H9 (cell line): ENCODE data around the gene VWA3A. TPM values are rescaled to one million over a fixed set of nuclear protein-coding genes. Genes with fewer than 3 reads are reported as not detected.

ENCODE experiments used
- DNase-seq: peaks from one replicate; pipeline ENCODE4 v3.0.0-alpha.2; 2017
- H2AFZ ChIP-seq: one replicate; pipeline ENCODE4 v1.6.1; 2013; ENCODE audit warnings: mild to moderate bottlenecking, low read length, control low read depth, moderate library complexity
- H2AK5ac ChIP-seq: 2 replicates; pipeline ENCODE4 v1.6.1; 2013; ENCODE audit warnings: low read length, control low read depth, mixed read lengths; ENCODE audit not compliant: insufficient read length
- H2BK120ac ChIP-seq: one replicate; pipeline ENCODE4 v1.6.1; 2013; ENCODE audit warnings: low read depth, mild to moderate bottlenecking, low read length, control low read depth, inconsistent platforms; ENCODE audit not compliant: poor library complexity, severe bottlenecking
- H2BK12ac ChIP-seq: 2 replicates; pipeline ENCODE4 v1.6.1; 2013; ENCODE audit warnings: low read length, control low read depth, mixed read lengths, low read depth; ENCODE audit not compliant: insufficient read length
- H2BK15ac ChIP-seq: 2 replicates; pipeline ENCODE4 v1.6.1; 2013; ENCODE audit warnings: low read depth, low read length, control low read depth
- H2BK20ac ChIP-seq: one replicate; pipeline ENCODE4 v1.6.1; 2013; ENCODE audit warnings: low read depth, mild to moderate bottlenecking, low read length, control low read depth, inconsistent platforms; ENCODE audit not compliant: poor library complexity, severe bottlenecking
- H2BK5ac ChIP-seq: 2 replicates; pipeline ENCODE4 v1.6.1; 2013; ENCODE audit warnings: low read length, control low read depth, mixed read lengths; ENCODE audit not compliant: insufficient read length
- H3K14ac ChIP-seq: 2 replicates; pipeline ENCODE4 v1.6.1; 2013; ENCODE audit warnings: low read length, control low read depth; ENCODE audit not compliant: insufficient read depth
- H3K18ac ChIP-seq: 2 replicates; pipeline ENCODE4 v1.6.1; 2013; ENCODE audit warnings: low read depth, mild to moderate bottlenecking, mixed read lengths, low read length, control low read depth; ENCODE audit not compliant: insufficient read length
- H3K23ac ChIP-seq: 2 replicates; pipeline ENCODE4 v1.6.1; 2013; ENCODE audit warnings: low read length, control low read depth, mixed read lengths, low read depth; ENCODE audit not compliant: insufficient read length
- H3K23me2 ChIP-seq: 2 replicates; pipeline ENCODE4 v1.6.1; 2013; ENCODE audit warnings: low read depth, mild to moderate bottlenecking, mixed read lengths, low read length, control low read depth; ENCODE audit not compliant: insufficient read length, poor library complexity, severe bottlenecking
- H3K27ac ChIP-seq: 2 replicates; pipeline ENCODE4 v1.5.1; 2013; ENCODE audit warnings: low read length, control low read depth, mixed read lengths, low read depth; ENCODE audit not compliant: insufficient read length
- H3K27me3 ChIP-seq: 2 replicates; pipeline ENCODE4 v1.6.1; 2013; ENCODE audit warnings: low read length, control low read depth, inconsistent platforms; ENCODE audit not compliant: insufficient read depth
- H3K4ac ChIP-seq: 2 replicates; pipeline ENCODE4 v1.6.1; 2013; ENCODE audit warnings: low read depth, mild to moderate bottlenecking, control low read depth, inconsistent platforms, low read length, moderate library complexity
- H3K4me1 ChIP-seq: 2 replicates; pipeline ENCODE4 v1.6.1; 2013; ENCODE audit warnings: low read length, control low read depth, inconsistent platforms; ENCODE audit not compliant: insufficient read depth
- H3K4me2 ChIP-seq: 2 replicates; pipeline ENCODE4 v1.6.1; 2013; ENCODE audit warnings: low read length, control low read depth, mixed read lengths; ENCODE audit not compliant: insufficient read length, insufficient read depth
- H3K56ac ChIP-seq: 2 replicates; pipeline ENCODE4 v1.6.1; 2013; ENCODE audit warnings: low read depth, mild to moderate bottlenecking, mixed read lengths, low read length, control low read depth; ENCODE audit not compliant: insufficient read length
- H3K79me1 ChIP-seq: 2 replicates; pipeline ENCODE4 v1.6.1; 2013; ENCODE audit warnings: low read depth, mild to moderate bottlenecking, moderate library complexity, low read length, control low read depth, inconsistent platforms; ENCODE audit not compliant: insufficient read depth, poor library complexity, severe bottlenecking
- H3K79me2 ChIP-seq: 2 replicates; pipeline ENCODE4 v1.6.1; 2013; ENCODE audit warnings: low read length, control low read depth, inconsistent platforms; ENCODE audit not compliant: insufficient read depth
- H3K9ac ChIP-seq: 2 replicates; pipeline ENCODE4 v1.6.1; 2013; ENCODE audit warnings: low read length, control low read depth, mixed read lengths; ENCODE audit not compliant: insufficient read length; ENCODE audit errors: extremely low read depth
- H3K9me3 ChIP-seq: one replicate; pipeline ENCODE4 v1.6.1; 2013; ENCODE audit warnings: low read depth, low read length, inconsistent platforms; ENCODE audit not compliant: control insufficient read depth
- H3T11ph ChIP-seq: one replicate; pipeline ENCODE4 v1.6.1; 2013; ENCODE audit warnings: mild to moderate bottlenecking, low read length, control low read depth, inconsistent platforms
- H4K20me1 ChIP-seq: one replicate; pipeline ENCODE4 v1.6.1; 2013; ENCODE audit not compliant: control insufficient read depth, insufficient read length, insufficient read depth
- H4K5ac ChIP-seq: 2 replicates; pipeline ENCODE4 v1.6.1; 2013; ENCODE audit warnings: low read depth, mild to moderate bottlenecking, mixed read lengths, low read length, control low read depth; ENCODE audit not compliant: insufficient read length
- H4K8ac ChIP-seq: replicated peaks from 2 replicates; pipeline ENCODE4 v1.6.1; 2013; ENCODE audit warnings: low read length, control low read depth, mixed read lengths, low read depth; ENCODE audit not compliant: insufficient read length
- H4K91ac ChIP-seq: 2 replicates; pipeline ENCODE4 v1.6.1; 2013; ENCODE audit warnings: low read depth, mild to moderate bottlenecking, moderate library complexity, mixed read lengths, low read length, control low read depth; ENCODE audit not compliant: insufficient read length
- H3K27ac Mint-ChIP-seq, 3 experiments: 2 replicates in 2 of 3; 3 replicates in 1 of 3; pipeline ENCODE4 v1.8.0; 2020 to 2021; ENCODE audit warnings: mixed read lengths in 3 of 3, mild to moderate bottlenecking in 1 of 3, moderate library complexity in 1 of 3
- H3K27me3 Mint-ChIP-seq: 2 replicates; pipeline ENCODE4 v1.8.0; 2021; ENCODE audit warnings: low read depth, mild to moderate bottlenecking, moderate library complexity, mixed read lengths
- H3K36me3 Mint-ChIP-seq, 3 experiments: 2 replicates in 2 of 3; 3 replicates in 1 of 3; pipeline ENCODE4 v1.8.0; 2020 to 2021; ENCODE audit warnings: low read depth in 3 of 3, mixed read lengths in 3 of 3; ENCODE audit not compliant: insufficient read depth in 1 of 3
- H3K4me1 Mint-ChIP-seq, 2 experiments: 2 replicates each; pipeline ENCODE4 v1.8.0; 2020; ENCODE audit warnings: mixed read lengths in 2 of 2
- H3K4me3 Mint-ChIP-seq, 2 experiments: 2 replicates in 1 of 2; 3 replicates in 1 of 2; pipeline ENCODE4 v1.8.0; 2020 to 2021; ENCODE audit warnings: mild to moderate bottlenecking in 2 of 2, mixed read lengths in 2 of 2, moderate library complexity in 1 of 2
- H3K9me3 Mint-ChIP-seq, 2 experiments: 2 replicates in 1 of 2; 3 replicates in 1 of 2; pipeline ENCODE4 v1.8.0; 2020; ENCODE audit warnings: mild to moderate bottlenecking in 2 of 2, mixed read lengths in 2 of 2, moderate library complexity in 1 of 2
- CTCF ChIP-seq: fragments of 200-600 bp; sonication (generic); conservative IDR thresholded peaks from 3 replicates; pipeline ENCODE4 v1.8.0; 2021; ENCODE audit warnings: antibody characterized with exemption, mild to moderate bottlenecking
- WGBS: extraction: QIAGEN DNeasy Blood & Tissue Kit; methylation state at CpG from one replicate; pipeline ENCODE4 v1.1.7; 2013; ENCODE audit warnings: missing lambda C conversion rate, low lambda C conversion rate, mixed read lengths; ENCODE audit not compliant: insufficient read length; ENCODE audit errors: extremely low coverage; 5-methylcytosine and 5-hydroxymethylcytosine counted together
- total RNA-seq: library from RNA; stranded (reverse); gene quantifications from 2 replicates; pipeline ENCODE4 v1.2.1, GENCODE V29; 2021

The VWA3A gene
- total RNA-seq, 1 experiment from 2014 or later, result not detected

DNA sequence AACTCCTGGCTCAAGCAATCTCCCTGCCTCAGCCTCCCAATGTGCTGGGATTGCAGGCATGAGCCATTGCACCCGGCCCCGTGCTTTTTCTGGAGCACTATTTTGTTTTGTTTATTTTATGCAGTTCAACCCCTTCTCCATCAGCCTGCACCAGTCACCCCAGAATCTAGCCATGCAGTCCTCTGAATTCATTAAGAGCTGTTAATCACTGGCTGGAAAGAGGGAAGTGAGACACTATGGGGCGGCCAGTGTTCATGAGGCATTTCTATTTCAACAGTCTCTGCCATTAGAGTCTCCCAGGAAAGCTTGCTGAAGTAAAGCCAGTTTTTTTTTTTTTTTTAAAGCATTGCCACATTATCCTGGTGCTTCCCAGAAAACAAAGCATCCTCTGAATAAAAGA lies 1.7 kb downstream of the VWA3A start:
- H2BK20ac ChIP-seq, result no peak overlapping the region
- H3K56ac ChIP-seq, result no peak overlapping the region
- no peak overlapping the region for H3K4me3 Mint-ChIP-seq
- H3K27me3 ChIP-seq, result no peaks in the 10 kb centered on the region
- peaks cover 19 to 20% of the 10 kb centered on the region in 2 experiments for H3K4me1 Mint-ChIP-seq
- no peak overlapping the region for H3K18ac ChIP-seq
- H3K23ac ChIP-seq, result no peak overlapping the region
- H2AFZ ChIP-seq, result no peak overlapping the region
- H3K79me1 ChIP-seq, result no peaks in the 10 kb centered on the region
- H4K91ac ChIP-seq, result no peak overlapping the region
- no peaks in the 10 kb centered on the region for H3K9me3 Mint-ChIP-seq
- H3K14ac ChIP-seq, result no peak overlapping the region
- H3K4me1 ChIP-seq, result no peaks in the 10 kb centered on the region; the same call in 1 of the 2 replicates
- no peak for DNase-seq
- no peaks in the 10 kb centered on the region for H3K9me3 ChIP-seq
- no peak overlapping the region for H2AK5ac ChIP-seq
- H3T11ph ChIP-seq, result no peak overlapping the region
- H4K20me1 ChIP-seq, result no peaks in the 10 kb centered on the region
- no peak overlapping the region for H2BK12ac ChIP-seq
- no peak overlapping the region for H2BK15ac ChIP-seq
- H3K4me2 ChIP-seq, result no peak overlapping the region
- no peaks in the 10 kb centered on the region for H3K79me2 ChIP-seq
- H3K27ac ChIP-seq, result no peak overlapping the region
- H3K27ac Mint-ChIP-seq, result no peak overlapping the region; a peak in 1 of 7 replicates
- no peaks in the 10 kb centered on the region for H3K23me2 ChIP-seq
- H3K9ac ChIP-seq, result no peak overlapping the region
- H4K5ac ChIP-seq, result no peak overlapping the region
- no peak overlapping the region for H3K4ac ChIP-seq
- WGBS, result no CpG with 5 or more reads among the region's 3 CpGs
- no peaks in the 10 kb centered on the region for H3K36me3 Mint-ChIP-seq
- TF ChIP-seq CTCF, result no peak
- no peaks in the 10 kb centered on the region; the same call in none of the 2 replicates for H3K27me3 Mint-ChIP-seq
- H4K8ac ChIP-seq, result no peak overlapping the region
- no peak overlapping the region for H2BK5ac ChIP-seq
- no peak overlapping the region for H2BK120ac ChIP-seq
